C4-2B (cell line): ENCODE data around the gene PEX12.

ENCODE experiments used
- ZFX ChIP-seq: fragments of 450-650 bp; IDR thresholded peaks from 2 replicates; pipeline ENCODE4 v1.6.1; 2017
- TF ChIP-seq, protein P1 (sequence below): fragments of 450-650 bp; conservative IDR thresholded peaks from 2 replicates; pipeline ENCODE4 v1.5.1; 2017; ENCODE audit warnings: mild to moderate bottlenecking

DNA sequence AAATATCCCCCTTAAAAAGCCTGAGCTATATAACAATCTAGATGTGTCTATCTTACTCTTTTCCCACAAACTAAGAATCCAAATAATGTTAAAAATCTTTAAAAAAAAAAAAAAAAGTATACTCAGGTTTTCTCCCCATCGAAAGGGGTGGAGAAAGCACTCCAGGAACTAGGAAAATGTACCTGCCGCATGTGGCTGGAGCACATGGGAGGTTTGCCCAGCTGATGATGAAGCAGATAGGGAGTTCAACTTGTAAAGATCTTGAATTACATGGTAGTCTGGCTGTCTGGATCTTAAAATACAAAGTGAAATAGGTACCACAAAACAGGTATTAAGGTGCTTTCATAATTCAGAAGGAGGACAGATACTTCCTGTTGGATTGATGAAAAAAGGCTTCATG is 9.0 kb downstream of the PEX12 start:
- TF ChIP-seq, protein P1, sequence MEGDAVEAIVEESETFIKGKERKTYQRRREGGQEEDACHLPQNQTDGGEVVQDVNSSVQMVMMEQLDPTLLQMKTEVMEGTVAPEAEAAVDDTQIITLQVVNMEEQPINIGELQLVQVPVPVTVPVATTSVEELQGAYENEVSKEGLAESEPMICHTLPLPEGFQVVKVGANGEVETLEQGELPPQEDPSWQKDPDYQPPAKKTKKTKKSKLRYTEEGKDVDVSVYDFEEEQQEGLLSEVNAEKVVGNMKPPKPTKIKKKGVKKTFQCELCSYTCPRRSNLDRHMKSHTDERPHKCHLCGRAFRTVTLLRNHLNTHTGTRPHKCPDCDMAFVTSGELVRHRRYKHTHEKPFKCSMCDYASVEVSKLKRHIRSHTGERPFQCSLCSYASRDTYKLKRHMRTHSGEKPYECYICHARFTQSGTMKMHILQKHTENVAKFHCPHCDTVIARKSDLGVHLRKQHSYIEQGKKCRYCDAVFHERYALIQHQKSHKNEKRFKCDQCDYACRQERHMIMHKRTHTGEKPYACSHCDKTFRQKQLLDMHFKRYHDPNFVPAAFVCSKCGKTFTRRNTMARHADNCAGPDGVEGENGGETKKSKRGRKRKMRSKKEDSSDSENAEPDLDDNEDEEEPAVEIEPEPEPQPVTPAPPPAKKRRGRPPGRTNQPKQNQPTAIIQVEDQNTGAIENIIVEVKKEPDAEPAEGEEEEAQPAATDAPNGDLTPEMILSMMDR, result no peak
- no peak for TF ChIP-seq ZFX
